A549 (cell line): ENCODE measurements around the gene PCDHB14. TPM values are rescaled to one million over a fixed set of nuclear protein-coding genes. Genes with fewer than 3 reads are reported as not detected.
"Not testable (repeated sequence)": the region's sequence is repeated elsewhere in the genome, so short reads cannot be mapped to it uniquely, and the experiment has no call there.

ENCODE experiments used
- ATAC-seq, 2 experiments: fragments of 200-7000 bp in 1 of 2; fragments of >200 bp in 1 of 2; cut with Nextera tagmentation in 1 of 2; cut with Tn5 transposase in 1 of 2; 3 replicates each; pipeline versions ENCODE4 v1.8.0 to v1.9.1; 2018 to 2020; ENCODE audit warnings: mild to moderate bottlenecking in 1 of 2, moderate library complexity in 1 of 2
- CTCF ChIA-PET: fragments of 300-600 bp; sonication (Branson Sonifier 250); formaldehyde crosslinking; extraction: SDS; loops from one replicate; lab custom pipeline; 2021; ENCODE audit warnings: antibody characterized with exemption, inconsistent platforms; lab: Yijun Ruan, JAX
- POLR2A ChIA-PET: fragments of 350-600 bp; formaldehyde crosslinking; extraction: SDS; loops from one replicate; lab custom pipeline; 2021; ENCODE audit warnings: antibody characterized with exemption, inconsistent platforms; lab: Yijun Ruan, JAX
- DNase-seq, 2 experiments: peaks; one replicate each; pipeline versions ENCODE4 v3.0.0 to v3.0.0-alpha.2; 2011 to 2016; ENCODE audit warnings: low read depth in 1 of 2, low spot score in 1 of 2
- FAIRE-seq: peaks from 2 replicates; lab custom pipeline; 2011; peaks lifted over from hg19 to GRCh38; lab: Jason Lieb, UNC
- H3K27ac ChIP-seq, 2 experiments: fragments of >200 bp; sonication (Bioruptor Twin); formaldehyde crosslinking; 3 replicates each; pipeline ENCODE4 v1.5.1; 2016 to 2017
- H3K4me1 ChIP-seq: fragments of >200 bp; sonication (Bioruptor Twin); formaldehyde crosslinking; 3 replicates; pipeline ENCODE4 v1.6.1; 2016
- H3K4me2 ChIP-seq: fragments of >200 bp; sonication (Bioruptor Twin); formaldehyde crosslinking; 3 replicates; pipeline ENCODE4 v1.6.1; 2016
- H3K4me3 ChIP-seq: fragments of >200 bp; sonication (Bioruptor Twin); formaldehyde crosslinking; 3 replicates; pipeline ENCODE4 v1.5.1; 2016
- H3K9me3 ChIP-seq: fragments of >200 bp; sonication (Bioruptor Twin); formaldehyde crosslinking; 3 replicates; pipeline ENCODE4 v1.6.1; 2016
- ATOH8 ChIP-seq: fragments of 250-450 bp; sonication (Bioruptor Pico); IDR thresholded peaks from 2 replicates; pipeline ENCODE4 v1.5.0; 2020; ENCODE audit warnings: low read depth, mild to moderate bottlenecking, moderate library complexity
- BHLHE40 ChIP-seq: IDR thresholded peaks from 2 replicates; pipeline ENCODE4 v1.6.1; 2012; ENCODE audit warnings: low read depth, low read length, inconsistent platforms
- CBX2 ChIP-seq: fragments of 200-600 bp; sonication (generic); IDR thresholded peaks from 2 replicates; pipeline ENCODE4 v1.6.1; 2016; ENCODE audit warnings: low read depth, mild to moderate bottlenecking, borderline replicate concordance
- CTCF ChIP-seq: fragments of >200 bp; sonication (Bioruptor Twin); formaldehyde crosslinking; IDR thresholded peaks from 3 replicates; pipeline ENCODE4 v1.5.1; 2016
- KDM5A ChIP-seq: fragments of 200-600 bp; sonication (generic); IDR thresholded peaks from 2 replicates; pipeline ENCODE4 v1.6.1; 2016; ENCODE audit warnings: antibody characterized with exemption, mild to moderate bottlenecking
- MYC ChIP-seq: IDR thresholded peaks from 2 replicates; pipeline ENCODE4 v1.6.1; 2012; ENCODE audit warnings: mild to moderate bottlenecking, inconsistent platforms, low read length, improper control_type of control experiment, borderline replicate concordance
- POLR2A ChIP-seq: IDR thresholded peaks from 2 replicates; pipeline ENCODE4 v1.6.1; 2012; ENCODE audit warnings: mild to moderate bottlenecking, low read length
- RAD21 ChIP-seq, 2 experiments: fragments of >200 bp in 1 of 2; sonication (Bioruptor Twin) in 1 of 2; formaldehyde crosslinking in 1 of 2; IDR thresholded peaks in 1 of 2; conservative IDR thresholded peaks in 1 of 2; 2 replicates in 1 of 2; 3 replicates in 1 of 2; pipeline ENCODE4 v1.6.1; 2012 to 2018; ENCODE audit warnings: inconsistent platforms in 1 of 2
- TP53 ChIP-seq: fragments of 250-450 bp; sonication (Bioruptor Pico); IDR thresholded peaks from 2 replicates; pipeline ENCODE4 v1.5.0; 2021; ENCODE audit warnings: mild to moderate bottlenecking, moderate library complexity
- USF2 ChIP-seq: fragments of 450-650 bp; IDR thresholded peaks from 2 replicates; pipeline ENCODE4 v1.6.1; 2014; ENCODE audit warnings: antibody characterized with exemption
- ZFP36 ChIP-seq: fragments of 450-650 bp; IDR thresholded peaks from 2 replicates; pipeline ENCODE4 v1.6.1; 2014; ENCODE audit warnings: borderline replicate concordance; ENCODE audit not compliant: partially characterized antibody
- WGBS: methylation state at CpG from one replicate; pipeline ENCODE4 v1.1.6; 2017; ENCODE audit errors: missing lambda C conversion rate; 5-methylcytosine and 5-hydroxymethylcytosine counted together
- polyA plus RNA-seq, 4 experiments: library from polyadenylated mRNA; depleted of rRNA in 3 of 4; stranded (reverse); fragments of >200 nt; fragmentation: RNase III in 1 of 4; extraction: RNeasy Plus Mini Kit Qiagen cat#74134 plus additional on column Dnase treatment in 1 of 4; gene quantifications; 2 replicates in 3 of 4; 3 replicates in 1 of 4; pipeline ENCODE4 v1.2.3, GENCODE V29; 2011 to 2017

Gene PCDHB14
- polyA plus RNA-seq, 2 of the 4 experiments (the other 2 are of a cell fraction), result 0.09 to 0.14 TPM

- ChIA-PET POLR2A (no interaction called here), CTCF (interaction anchor here (0.6 to 1.3 kb wide), 4 partner anchors 22 to 142 kb away, joined by 3 to 5 read pairs (median 3); partner anchors contain the start of genes PCDHB13, PCDHB2 and PCDHGA1)
- Histone ChIP-seq H3K27ac (no peak within 1 kb of the TSS), H3K9me3 (peaks cover 14% of the 10 kb centered on the region), H3K4me1 (no peaks in the 10 kb centered on the region), H3K4me3 (no peak within 1 kb of the TSS), H3K4me2 (no peak within 1 kb of the TSS)
- WGBS, result 15% methylated on average over 10 of the region's 10 CpGs
- DNase-seq, result peak in 1 of 2 experiments; percentile 36
- TF ChIP-seq CTCF (no peak; the same call in 2 of the 3 replicates), RAD21 (conservative IDR thresholded peaks at IDR 0.05 in 1 of 2, IDR thresholded peaks at IDR 0.05 in 1 of 2) (peak in 1 of 2 experiments; percentile 49; a peak in 2 of 5 replicates), CBX2 (no peak)
- no peak for FAIRE-seq
- peak in 1 of 2 experiments; percentile 61; a peak in 3 of 6 replicates for ATAC-seq
Observed at GRCh38 chr5:141192110-141192725, 30.9 kb upstream of the PCDHB14 start, which contains the start of gene PCDHB10. TSS of gene PCDHB10 (plus strand) at chr5:141192353. CDS start at chr5:141192553, 200 bp downstream.

- H3K4me3 ChIP-seq, H3K4me2 ChIP-seq, H3K27ac ChIP-seq, H3K4me1 ChIP-seq, POLR2A ChIA-PET, DNase-seq, FAIRE-seq, CTCF ChIA-PET, ATAC-seq: not testable (repeated sequence)
- peaks cover 18% of the 10 kb centered on the region for H3K9me3 ChIP-seq
- 87% methylated on average over 3 of the region's 37 CpGs for WGBS
Observed at GRCh38 chr5:141194332-141194731, 28.8 kb upstream of the PCDHB14 start.

GRCh38 chr5:141196363-141196762 lies 26.8 kb upstream of the PCDHB14 start:
- no peak for DNase-seq
- WGBS, result 6% methylated on average over 3 of the region's 3 CpGs
- POLR2A ChIA-PET, result no interaction called here
- Histone ChIP-seq H3K4me2 (no peak overlapping the region), H3K27ac (no peak overlapping the region)
- no peak for TF ChIP-seq MYC
- no peak for TF ChIP-seq BHLHE40
- no peak for TF ChIP-seq ATOH8
- no peak for TF ChIP-seq USF2
- no peak for TF ChIP-seq KDM5A
- TF ChIP-seq POLR2A, result no peak
- TF ChIP-seq ZFP36, result no peak
- TF ChIP-seq, all 56 proteins: peak for 0
- H3K4me3 ChIP-seq, result no peak overlapping the region
- CTCF ChIA-PET, result interaction anchor here (0.6 to 1.8 kb wide), 2 partner anchors 9 to 33 kb away, joined by 3 to 10 read pairs; partner anchors contain the start of gene PCDHB9
- H3K9me3 ChIP-seq, result peaks cover 18% of the 10 kb centered on the region
- FAIRE-seq, result no peak
- ATAC-seq, result no peak
- H3K4me1 ChIP-seq, result no peaks in the 10 kb centered on the region

- peak; percentile 38 for TF ChIP-seq CTCF
- TF ChIP-seq RAD21 (conservative IDR thresholded peaks at IDR 0.05 in 1 of 2, IDR thresholded peaks at IDR 0.05 in 1 of 2), result peak; percentile 31 to 46; a peak in 4 of 5 replicates
- no peak for TF ChIP-seq TP53 (CRISPR knock-in tag)
- TF ChIP-seq, all 56 proteins: peak for 2
Observed at GRCh38 chr5:141199359-141200235, 23.5 kb upstream of the PCDHB14 start, which contains the start of gene PCDHB11. TSS of gene PCDHB11 (plus strand) at chr5:141199627. CDS start at chr5:141199775, 148 bp downstream.

GRCh38 chr5:141201126-141201525 lies 22.0 kb upstream of the PCDHB14 start:
- H3K9me3 ChIP-seq, POLR2A ChIA-PET, ATAC-seq: not testable (repeated sequence)

More at GRCh38 chr5:141199359-141200235, 23.5 kb upstream of the PCDHB14 start, which contains the start of gene PCDHB11:
- peak; percentile 6 to 39 for DNase-seq
- CTCF ChIA-PET, result interaction anchor here (0.6 to 2.6 kb wide), 27 partner anchors 8 to 745 kb away, joined by 3 to 11 read pairs (median 4); partner anchors contain the start of genes HDAC3, PCDHB14, PCDHB16 and PCDHB9
- Histone ChIP-seq H3K4me3 (peak within 1 kb of the TSS; percentile 30; the same call in 2 of the 3 replicates), H3K9me3 (peaks cover 12% of the 10 kb centered on the region), H3K4me1 (no peaks in the 10 kb centered on the region), H3K27ac (no peak within 1 kb of the TSS), H3K4me2 (peak within 1 kb of the TSS; percentile 54)
- WGBS, result 13% methylated on average over 21 of the region's 21 CpGs
- POLR2A ChIA-PET, result interaction anchor here (1.0 kb wide), 1 partner anchor 121 kb away, joined by 3 read pairs; the partner anchor contains the start of gene TAF7
- no peak for FAIRE-seq
- ATAC-seq, result peak; percentile 68 to 78; a peak in 5 of 6 replicates

More at GRCh38 chr5:141201126-141201525, 22.0 kb upstream of the PCDHB14 start:
- DNase-seq, CTCF ChIA-PET, FAIRE-seq, H3K4me2 ChIP-seq, H3K27ac ChIP-seq, H3K4me1 ChIP-seq, H3K4me3 ChIP-seq: not testable (repeated sequence)
- WGBS, result 70% methylated on average over 25 of the region's 38 CpGs
